Measurements from ENCODE around the gene ST6GAL1.

DNA sequence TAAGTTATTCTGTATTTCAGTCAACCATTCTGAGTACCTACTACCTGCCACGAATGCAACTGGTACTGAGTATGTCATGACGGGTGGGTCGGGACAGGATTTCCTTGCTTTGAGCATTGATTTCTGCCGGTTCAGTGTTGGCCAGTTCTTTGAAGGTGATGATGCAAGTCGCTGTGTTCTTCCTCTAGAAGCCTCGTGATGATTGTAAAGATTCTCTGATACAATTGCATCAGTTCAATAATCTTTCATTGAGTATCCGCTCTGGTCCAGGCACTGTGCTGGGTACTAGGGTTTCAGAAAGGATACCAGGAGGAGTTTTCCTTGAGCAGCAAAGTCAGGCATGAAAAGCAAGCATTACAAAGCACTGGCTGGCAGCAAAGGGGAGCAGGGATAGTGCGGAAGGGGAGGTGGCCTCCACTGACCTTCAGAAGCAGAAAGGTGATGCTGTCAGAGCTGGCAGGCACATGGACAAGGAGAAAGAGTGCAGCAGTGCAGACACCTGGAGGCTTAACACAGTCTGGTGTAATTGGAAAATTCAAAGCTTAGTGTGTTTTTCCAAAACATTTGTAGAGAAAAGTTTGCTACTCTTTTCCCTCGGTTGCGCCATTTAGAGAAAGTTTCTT, 108.9 kb downstream of the ST6GAL1 start:
- no peak for TF ChIP-seq GATA3 (IDR thresholded peaks at IDR 0.05; ENCODE audit: low read depth, low read length)
- TF ChIP-seq GATA2 (IDR thresholded peaks at IDR 0.05; ENCODE audit: low read depth, low read length) = no peak
